HCEC 1CT (cell line): ENCODE measurements around the gene IQSEC1.

Experiments used
- DNase-seq: peaks from one replicate; pipeline ENCODE4 v3.0.0-alpha.2; 2017

IQSEC1 gene

GRCh38 chr3:12947504-12948369, 125.5 kb downstream of the IQSEC1 start:
- peak; percentile 59 for DNase-seq

- no peak for DNase-seq
Observed at GRCh38 chr3:12946649-12947316, 126.4 kb downstream of the IQSEC1 start.

DNA sequence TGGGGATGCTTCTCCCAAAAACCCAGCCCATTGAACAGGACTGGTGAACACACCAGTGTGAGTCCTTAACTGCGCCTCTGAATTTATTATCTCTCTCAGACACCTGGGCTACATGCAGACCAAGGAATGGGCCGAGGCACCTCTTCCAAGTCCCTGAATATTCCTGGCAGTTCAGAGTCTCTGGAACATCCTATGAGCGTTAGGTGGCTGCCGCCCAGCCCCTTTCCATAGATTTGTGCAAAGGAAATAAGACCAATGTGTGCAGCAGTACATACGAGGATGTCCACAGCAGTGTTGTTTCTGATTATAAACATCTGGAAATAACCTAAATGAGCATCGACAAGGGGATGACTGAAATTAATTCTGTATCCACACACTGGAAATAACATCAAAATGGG, 127.0 kb downstream of the IQSEC1 start:
- no peak for DNase-seq

GRCh38 chr3:12944849-12945248, 128.4 kb downstream of the IQSEC1 start:
- DNase-seq = no peak

GRCh38 chr3:12944413-12944812, 128.8 kb downstream of the IQSEC1 start:
- no peak for DNase-seq

DNA sequence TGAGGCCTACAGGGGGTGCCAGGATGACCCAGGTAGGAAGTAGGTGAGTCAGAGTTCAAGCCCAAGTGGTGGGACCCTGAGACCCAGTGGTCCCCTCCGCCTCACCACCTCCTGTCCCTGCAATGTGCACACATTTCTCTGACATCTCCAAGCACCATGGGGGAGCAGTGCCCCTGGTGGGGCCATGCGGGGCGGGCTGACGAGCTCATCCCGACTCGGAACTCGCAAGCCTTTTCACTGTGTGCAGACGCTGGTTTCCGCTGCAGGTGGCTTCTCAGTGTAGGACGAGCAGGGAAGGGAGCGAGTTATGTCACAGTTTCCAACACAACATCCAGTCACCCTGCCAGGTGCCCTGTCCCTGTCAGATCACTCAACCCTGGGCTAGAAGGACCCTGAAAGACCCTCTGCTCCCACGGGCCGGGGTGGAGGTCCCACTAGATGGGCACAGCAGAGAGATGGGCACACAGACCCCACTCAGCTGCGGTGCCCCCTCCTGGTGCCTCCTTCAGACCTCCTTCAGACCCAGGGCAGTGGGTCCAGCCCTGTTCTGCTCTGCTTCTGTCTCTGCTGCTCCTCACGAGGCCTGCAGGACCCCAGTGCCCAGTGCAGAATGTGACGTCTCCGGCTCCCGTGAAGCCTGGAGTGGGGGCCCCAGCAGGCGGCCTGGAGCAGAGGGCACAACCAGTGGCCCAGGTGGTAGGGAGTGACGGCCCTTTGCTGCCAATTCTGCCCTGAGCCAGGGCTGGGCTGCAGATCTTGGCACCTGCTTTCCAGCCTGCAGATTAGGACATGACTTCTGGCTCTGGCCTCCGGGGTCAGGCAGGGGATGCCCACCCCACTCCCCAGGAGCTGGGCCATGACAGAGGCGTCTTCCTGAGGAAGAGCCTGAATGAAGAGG, 129.9 kb downstream of the IQSEC1 start:
- DNase-seq = no peak

DNA sequence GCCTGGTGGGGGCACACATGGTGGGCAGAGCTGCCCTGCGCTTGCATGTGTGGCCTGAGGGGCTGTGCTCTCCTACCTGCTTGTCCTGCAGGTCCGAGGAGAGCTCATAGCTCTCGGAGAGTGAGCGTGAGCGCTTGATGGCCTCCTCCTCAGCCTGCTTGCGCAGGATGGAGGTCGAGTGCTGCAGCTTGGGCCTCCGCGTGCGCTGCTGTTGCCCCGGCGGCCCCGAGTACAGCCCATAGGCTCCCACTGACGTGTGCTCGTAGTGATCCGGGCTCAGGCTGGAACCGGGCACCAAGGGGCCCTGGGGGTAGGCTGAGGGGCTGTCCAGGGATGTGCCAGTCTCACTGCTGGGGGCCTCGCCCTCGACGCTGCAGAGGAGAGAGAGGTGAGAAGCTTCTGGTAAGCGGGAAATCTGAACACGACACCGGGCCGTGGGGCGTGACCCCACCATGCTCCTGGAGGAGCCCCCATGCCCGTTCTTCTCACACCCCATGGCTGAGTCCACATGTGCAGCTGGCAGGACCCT, 131.7 kb downstream of the IQSEC1 start:
- DNase-seq = no peak

DNA sequence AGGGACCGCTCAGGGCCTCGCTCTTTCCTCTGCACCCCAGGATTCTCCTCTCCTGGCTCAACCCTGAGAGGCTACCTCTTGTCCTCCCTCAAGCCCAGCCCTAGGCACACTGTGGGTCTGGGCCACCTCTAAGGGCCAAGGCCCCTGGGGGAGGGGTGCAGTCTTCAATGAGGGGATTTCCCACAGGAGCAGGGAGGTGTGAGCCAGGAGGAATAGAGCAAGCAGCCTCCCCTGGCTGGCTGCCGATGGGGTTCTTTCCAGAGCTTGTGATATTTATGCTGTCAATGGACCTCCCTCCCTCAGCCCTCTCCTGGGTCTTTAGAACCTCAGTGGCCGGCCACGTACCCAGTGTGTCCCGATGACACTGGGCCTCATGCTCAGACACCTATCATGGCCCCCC, 132.4 kb downstream of the IQSEC1 start:
- DNase-seq = no peak

DNA sequence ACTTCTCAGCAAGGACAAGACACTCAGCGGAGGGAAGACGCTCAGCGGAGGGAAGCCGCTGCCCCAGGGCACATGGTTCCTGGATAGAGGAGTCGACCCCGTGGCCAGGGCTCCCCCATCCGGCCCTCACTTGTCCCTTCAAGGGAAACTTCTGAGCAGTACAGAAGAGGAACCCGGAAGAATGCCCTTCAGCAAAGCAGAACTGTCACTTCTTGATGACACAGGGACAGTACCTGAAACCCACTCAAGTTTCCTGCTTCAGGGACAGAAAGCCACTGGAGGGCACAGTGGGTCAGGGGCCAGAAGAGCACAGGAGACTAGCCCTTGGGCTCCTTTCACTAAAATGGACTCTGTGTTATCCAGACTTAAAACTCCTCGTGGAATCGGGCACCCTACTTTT, 134.1 kb downstream of the IQSEC1 start:
- DNase-seq = no peak

DNA sequence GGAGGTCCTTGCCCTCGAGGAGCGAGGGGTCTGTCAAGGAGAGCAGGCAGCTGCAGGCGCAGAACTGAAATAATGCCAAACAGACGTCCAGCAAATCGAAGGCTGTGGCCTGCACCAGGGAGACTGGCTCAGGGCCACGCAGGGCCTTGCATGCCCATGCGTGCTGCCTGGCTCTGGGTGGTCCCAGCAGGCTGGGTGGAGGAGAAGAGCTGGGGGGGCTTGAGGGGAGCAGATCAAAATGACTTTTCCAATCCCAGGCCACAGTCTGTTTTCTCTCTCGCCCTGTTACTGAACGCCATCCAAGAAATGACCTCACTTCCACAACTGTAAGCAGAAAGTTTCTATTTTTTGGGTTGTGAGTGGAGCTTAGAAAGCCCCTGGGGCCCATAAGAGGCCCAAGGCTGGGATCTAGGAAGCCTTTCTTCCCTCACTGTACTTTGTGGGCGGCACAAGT, 134.9 kb downstream of the IQSEC1 start:
- DNase-seq = no peak

DNA sequence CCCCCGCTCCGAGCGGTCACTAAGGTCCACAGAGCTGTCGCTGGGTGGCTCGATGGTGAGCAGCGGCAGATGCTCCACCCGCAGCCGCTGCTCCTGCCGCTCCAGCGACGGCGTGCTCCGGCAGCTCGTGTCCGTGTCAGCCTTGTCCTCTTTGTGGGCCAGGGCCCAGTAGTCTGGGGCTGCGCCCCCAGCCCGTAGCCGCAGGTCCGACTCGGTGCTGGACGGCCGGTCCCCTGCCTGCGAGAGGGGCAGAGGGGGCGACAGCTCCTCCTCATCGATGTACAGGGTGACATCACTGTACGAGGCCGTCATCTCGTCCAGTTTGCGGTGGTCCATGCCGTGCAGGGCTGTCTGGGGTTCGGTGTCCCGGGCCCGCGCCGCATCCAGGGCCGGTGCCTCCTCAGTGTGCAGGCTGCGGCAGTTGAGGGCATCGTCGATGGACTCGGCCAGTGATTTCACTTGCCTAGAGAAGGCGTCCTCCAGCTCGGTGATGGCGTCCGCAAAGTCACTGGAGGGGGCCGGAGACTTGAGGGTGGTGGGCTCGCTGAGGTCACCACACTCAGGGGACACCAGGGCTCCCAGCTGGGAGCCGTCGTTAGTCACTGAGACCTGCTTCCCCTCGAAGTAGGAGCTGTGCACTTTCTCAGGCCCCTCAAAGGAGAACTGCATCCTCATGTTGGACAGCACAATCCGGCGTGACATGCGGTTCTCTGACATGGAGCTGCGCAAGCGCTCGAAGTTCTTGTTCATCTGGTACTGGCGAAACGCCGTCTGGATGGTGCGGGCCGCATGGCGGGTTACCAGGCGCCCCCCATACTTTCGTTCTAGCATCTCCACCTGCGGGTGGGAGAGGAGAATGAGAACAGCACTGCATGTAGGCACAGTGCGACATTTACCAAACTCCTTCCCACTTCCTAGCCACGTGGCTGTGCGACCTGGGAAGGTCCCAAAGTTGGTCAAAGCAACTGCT, 137.1 kb downstream of the IQSEC1 start:
- no peak for DNase-seq

DNA sequence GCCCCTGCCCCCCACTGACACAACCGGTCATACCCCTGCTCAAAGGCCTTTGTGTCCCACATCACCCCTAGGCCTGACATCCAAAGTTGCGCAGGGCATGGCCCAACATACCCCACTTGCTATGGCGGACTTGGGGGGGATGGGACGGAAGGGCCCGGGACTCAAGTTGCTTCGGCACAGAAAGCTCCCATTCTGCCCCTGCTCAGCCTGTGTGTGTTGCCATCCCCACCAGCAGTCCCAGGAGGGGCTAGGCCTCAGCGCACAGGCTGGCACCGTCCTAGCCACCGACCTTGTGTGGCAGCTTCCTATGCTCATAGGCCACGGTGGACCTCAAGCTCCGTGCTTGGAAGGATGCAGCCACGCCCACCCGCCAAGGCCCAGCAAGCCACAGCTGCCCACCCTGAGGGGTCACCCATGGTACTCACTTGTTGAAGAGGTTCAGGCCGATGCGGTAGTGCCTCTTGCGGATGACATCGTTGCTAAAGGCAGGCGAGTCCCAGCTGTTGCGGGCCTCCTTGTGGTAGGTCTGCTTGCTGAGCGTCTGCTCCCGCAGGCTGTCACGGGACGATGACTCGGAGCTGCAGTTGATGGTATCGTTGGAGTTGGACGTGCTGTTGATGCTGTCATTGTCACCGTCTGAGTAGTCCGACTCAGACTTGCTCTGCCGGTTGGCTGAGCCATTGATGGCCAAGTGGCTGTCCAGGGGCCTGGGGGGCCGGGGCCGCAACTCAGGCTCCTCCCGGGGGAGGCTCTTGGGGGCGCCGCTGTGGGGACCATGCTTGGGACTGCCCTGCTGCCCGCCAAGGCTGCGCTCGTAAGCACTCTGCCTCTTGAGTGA, 138.0 kb downstream of the IQSEC1 start:
- no peak for DNase-seq

DNA sequence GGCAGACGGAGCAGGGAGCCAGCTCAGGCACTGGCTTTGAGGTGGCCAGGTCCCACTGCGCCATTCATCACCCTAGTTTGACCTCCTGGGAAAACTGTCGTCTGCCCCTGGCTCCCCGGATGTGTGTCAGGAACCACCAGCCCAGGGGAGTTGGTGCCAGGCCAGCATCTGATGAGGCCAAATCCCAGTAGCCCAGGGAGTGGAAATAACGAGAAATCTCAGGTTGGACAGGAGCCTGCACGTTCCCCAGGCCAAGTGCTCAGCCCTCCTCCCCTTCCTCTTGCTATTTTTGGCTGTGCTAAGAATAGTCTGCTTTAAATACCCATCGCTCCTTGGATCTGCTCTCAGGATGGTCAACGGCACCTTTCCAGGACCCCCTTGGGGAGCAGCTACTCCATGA, 138.8 kb downstream of the IQSEC1 start:
- no peak for DNase-seq

DNA sequence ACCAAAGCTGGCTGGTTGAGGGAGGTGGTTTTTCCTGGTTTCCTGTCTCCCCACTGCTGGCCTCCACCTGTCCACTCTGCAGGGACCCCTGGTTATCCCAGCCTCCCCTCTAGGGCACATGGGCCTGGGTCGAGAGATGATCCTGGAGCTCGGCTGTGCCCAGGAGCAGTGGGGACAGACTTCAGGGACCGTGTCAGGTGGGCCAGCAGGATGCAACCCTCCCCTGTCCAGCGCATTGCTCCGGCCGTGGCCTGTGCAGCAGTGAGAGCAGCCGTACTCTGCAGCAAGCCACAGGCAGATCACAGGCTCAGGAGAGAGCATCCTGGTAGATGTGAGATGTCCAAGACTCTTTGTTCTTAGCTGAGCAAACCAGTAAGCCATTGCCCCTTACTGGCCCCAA, 139.3 kb downstream of the IQSEC1 start:
- no peak for DNase-seq

GRCh38 chr3:12932754-12933153, 140.5 kb downstream of the IQSEC1 start:
- no peak for DNase-seq

- no peak for DNase-seq
Observed at GRCh38 chr3:12932347-12932746, 140.9 kb downstream of the IQSEC1 start.

GRCh38 chr3:12931273-12931905, 141.8 kb downstream of the IQSEC1 start:
- no peak for DNase-seq

DNA sequence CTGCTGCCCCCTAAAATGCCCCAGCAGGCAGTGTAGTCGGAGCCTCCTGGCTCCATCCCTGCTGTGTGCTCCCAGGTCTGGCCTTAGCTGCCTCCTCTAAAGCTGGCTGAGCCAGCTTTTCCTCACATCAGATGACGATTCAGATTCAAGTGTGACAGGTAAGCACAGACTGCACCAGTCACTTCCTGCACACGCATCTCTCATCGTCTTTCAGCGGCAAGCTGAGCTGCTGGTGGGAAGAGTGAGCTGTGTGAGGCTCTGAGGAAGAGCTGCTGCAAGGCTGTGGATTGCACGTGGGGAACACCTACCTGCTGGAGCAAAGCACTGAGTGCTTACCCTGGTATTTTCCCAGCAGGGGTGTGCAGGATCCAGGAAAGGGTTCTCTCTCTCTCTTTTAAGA, 143.4 kb downstream of the IQSEC1 start:
- no peak for DNase-seq

- DNase-seq = no peak
Observed at GRCh38 chr3:12926660-12927059, 146.6 kb downstream of the IQSEC1 start.

GRCh38 chr3:12925648-12926047, 147.6 kb downstream of the IQSEC1 start:
- DNase-seq = no peak
